Mesothelial cell of epicardium (in vitro differentiated cells): Measurements from ENCODE around the gene LEUTX. TPM values are rescaled to one million over a fixed set of nuclear protein-coding genes. Genes with fewer than 3 reads are reported as not detected.

Source experiments
- DNase-seq, 2 experiments: peaks; one replicate each; pipeline ENCODE4 v3.0.0; 2021; ENCODE audit warnings: low spot score in 2 of 2; ENCODE audit not compliant: unreplicated experiment in 2 of 2
- H3K27ac Mint-ChIP-seq: 2 replicates; pipeline ENCODE4 v1.8.0; 2021; ENCODE audit warnings: mixed read lengths
- H3K27me3 Mint-ChIP-seq: 2 replicates; pipeline ENCODE4 v1.8.0; 2021; ENCODE audit warnings: low read depth, mixed read lengths
- H3K36me3 Mint-ChIP-seq: 2 replicates; pipeline ENCODE4 v1.8.0; 2021; ENCODE audit warnings: mixed read lengths
- H3K4me1 Mint-ChIP-seq: 2 replicates; pipeline ENCODE4 v1.8.0; 2021; ENCODE audit warnings: mixed read lengths
- H3K4me3 Mint-ChIP-seq: 2 replicates; pipeline ENCODE4 v1.8.0; 2021; ENCODE audit warnings: mild to moderate bottlenecking, moderate library complexity, mixed read lengths
- H3K9me3 Mint-ChIP-seq: 2 replicates; pipeline ENCODE4 v1.8.0; 2021; ENCODE audit warnings: mixed read lengths
- CTCF ChIP-seq: fragments of 200-600 bp; sonication (generic); IDR thresholded peaks from one replicate; pipeline ENCODE4 v1.5.0; 2021; ENCODE audit warnings: antibody characterized with exemption; ENCODE audit not compliant: unreplicated experiment
- microRNA-seq: library from miRNA; unstranded; fragments of <30 nt; microRNA quantifications from one replicate; pipeline ENCODE4 v1.2.0, GENCODE V29; 2021; ENCODE audit warnings: inconsistent platforms, mixed read lengths
- total RNA-seq: library from RNA; stranded (reverse); gene quantifications from 3 replicates; pipeline ENCODE4 v1.2.1, GENCODE V29; 2021

Gene LEUTX
- total RNA-seq, 1 donor from 2014 or later = not detected

DNA sequence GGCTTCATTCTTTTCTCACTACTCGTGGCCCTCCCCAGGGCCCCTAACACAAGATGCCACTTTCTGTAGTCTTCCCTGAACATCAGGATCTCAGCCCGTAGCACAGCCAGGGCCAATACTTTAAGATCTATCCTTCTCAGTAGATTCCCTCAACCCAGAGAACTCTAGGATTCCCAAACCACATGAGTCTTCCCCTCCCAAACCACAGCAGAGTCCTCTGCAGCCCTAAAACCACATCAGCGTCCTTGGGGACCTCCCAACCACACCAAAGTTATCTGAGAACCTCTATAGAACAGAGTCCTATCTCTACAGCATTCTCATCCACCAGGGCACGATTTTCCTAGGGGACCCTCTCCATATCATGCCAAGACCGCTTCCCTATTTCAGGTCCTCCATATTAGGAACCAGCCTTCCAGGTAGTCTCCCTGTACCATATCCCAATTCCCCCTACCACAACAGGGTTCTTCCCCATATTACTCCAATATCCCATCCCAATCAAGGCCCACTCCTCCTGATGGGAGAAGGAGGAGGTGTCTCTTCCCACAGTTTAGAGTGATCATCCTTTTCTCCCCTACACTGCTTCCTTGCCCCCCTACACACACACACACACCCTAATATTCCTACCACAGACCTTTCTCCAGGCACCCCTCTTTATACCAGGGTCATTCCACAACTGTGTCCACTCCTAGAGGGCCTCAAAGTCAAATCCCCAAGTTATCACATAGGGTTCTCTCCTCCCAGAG, 53.9 kb downstream of the LEUTX start:
- peaks cover 37% of the 10 kb centered on the region for H3K36me3 Mint-ChIP-seq
- no peak for TF ChIP-seq CTCF
- H3K4me3 Mint-ChIP-seq = peak overlapping the region; percentile 77
- no peaks in the 10 kb centered on the region for H3K9me3 Mint-ChIP-seq
- H3K4me1 Mint-ChIP-seq = peaks cover 18% of the 10 kb centered on the region
- H3K27ac Mint-ChIP-seq = peak overlapping the region; percentile 91
- no peaks in the 10 kb centered on the region for H3K27me3 Mint-ChIP-seq
- no peak for DNase-seq

DNA sequence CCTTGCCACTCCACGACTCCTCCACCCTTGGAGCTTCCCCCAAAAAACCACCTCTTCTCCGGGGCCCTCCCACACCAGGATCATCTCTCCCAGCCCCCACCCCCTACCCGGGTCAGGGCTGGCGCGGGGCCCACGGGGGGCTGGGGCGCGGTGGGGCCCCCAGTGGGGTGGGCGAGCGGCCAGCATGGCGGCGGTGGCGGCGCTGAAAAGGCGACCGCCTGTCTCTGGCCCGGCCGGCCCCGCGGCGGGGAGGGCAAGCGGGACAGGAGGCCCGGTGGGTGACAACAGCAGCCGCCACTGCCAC, 54.5 kb downstream of the LEUTX start:
- H3K27me3 Mint-ChIP-seq = no peaks in the 10 kb centered on the region
- TF ChIP-seq CTCF = no peak
- peaks cover 18% of the 10 kb centered on the region for H3K4me1 Mint-ChIP-seq

DNA sequence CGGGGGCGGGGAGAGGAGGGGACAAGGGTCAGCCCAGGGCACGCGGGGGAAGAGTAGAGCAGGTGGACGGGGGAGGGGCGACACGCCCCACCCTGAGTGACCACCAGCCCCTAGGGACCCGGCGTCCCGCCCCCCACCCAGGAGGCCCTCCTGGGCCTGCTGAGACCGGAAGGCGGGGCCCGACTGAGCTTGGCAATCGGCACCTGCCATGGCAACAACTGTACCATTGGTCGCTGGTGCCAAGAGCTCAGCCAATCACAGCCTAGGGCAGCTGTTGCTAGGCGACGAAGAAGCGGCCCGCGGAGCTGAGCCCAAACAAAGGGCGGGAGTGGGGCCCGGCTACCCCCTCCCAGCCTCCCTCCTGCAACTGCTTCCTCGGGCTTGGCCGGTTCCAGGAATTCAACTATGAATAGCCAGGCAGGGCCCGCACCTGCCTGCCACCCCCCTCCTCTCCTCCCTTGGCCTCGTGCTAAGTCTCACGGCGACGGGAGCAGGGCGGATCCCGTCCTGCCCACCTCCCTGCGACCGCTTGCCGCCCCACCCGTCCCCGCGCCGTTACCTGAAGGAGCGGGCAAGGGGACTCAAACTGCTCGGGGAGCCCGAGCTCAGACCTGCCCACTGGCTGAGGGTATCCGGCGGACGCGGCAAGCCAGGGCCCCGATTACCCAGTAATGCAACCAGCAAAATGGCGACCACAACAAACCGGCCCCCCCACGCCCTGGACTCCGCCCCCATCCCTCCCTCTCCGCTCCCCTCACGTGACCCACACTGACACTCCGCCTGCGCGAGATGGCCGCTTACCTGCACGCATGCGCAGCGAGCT, 55.0 kb downstream of the LEUTX start, which contains the start of gene DYRK1B:
Gene DYRK1B, minus strand, starts transcription at position 699 of the 823 bp plus-strand sequence. CDS start 2,295 bp downstream, outside the sequence.
- Mint-ChIP-seq H3K4me3 (peak within 1 kb of the TSS; percentile 77), H3K9me3 (no peaks in the 10 kb centered on the region), H3K36me3 (peaks cover 35% of the 10 kb centered on the region), H3K4me1 (peaks cover 19% of the 10 kb centered on the region), H3K27ac (peak within 1 kb of the TSS; percentile 93), H3K27me3 (no peaks in the 10 kb centered on the region)
- TF ChIP-seq CTCF = no peak
- peak; percentile 98 to 99 for DNase-seq

More for the DNA sequence above, 54.5 kb downstream of the LEUTX start:
- no peak for DNase-seq
- Mint-ChIP-seq H3K36me3 (peaks cover 40% of the 10 kb centered on the region), H3K4me3 (peak overlapping the region; percentile 77), H3K27ac (peak overlapping the region; percentile 91), H3K9me3 (no peaks in the 10 kb centered on the region)

DNA sequence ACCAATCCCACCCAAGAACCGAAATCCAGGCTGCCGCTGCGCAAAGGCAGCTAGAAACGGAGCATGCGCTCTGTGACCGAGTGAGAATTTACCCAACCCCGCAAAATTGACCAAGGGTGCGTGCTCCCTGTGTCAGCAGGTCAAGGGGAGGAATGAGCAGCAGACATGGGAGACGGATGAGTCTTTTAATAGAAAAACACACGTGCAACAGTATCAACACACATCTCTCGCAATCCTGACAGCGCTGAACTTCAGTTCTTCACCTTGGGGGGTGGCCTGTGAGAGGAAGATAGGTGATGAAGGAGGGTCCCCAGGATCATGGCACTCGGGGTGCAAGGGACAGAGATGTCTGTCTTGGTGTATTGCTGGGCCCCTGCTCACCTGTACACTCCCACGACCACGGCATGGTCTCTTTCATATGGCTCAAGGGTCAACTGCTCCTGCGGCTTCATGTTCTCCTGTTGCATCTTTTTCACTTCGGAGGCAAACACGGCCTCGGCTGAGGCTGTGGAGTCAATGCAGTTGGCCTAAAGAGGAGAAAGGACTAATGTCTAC, 55.7 kb downstream of the LEUTX start:
- Mint-ChIP-seq H3K27me3 (no peaks in the 10 kb centered on the region), H3K27ac (peak overlapping the region; percentile 93), H3K4me1 (peaks cover 20% of the 10 kb centered on the region), H3K9me3 (no peaks in the 10 kb centered on the region), H3K36me3 (peaks cover 30% of the 10 kb centered on the region), H3K4me3 (peak overlapping the region; percentile 77)
- TF ChIP-seq CTCF = no peak
- DNase-seq = no peak

Small RNA genes within 50 kb of the gene (microRNA-seq; reads per million reads assigned to microRNA genes)
- gene MIR6719 = not detected

Other genes starting within 250 kb of the LEUTX start
- gene EID2B, start 246.0 kb upstream of the LEUTX start, total RNA-seq = 2.6 to 4.0 TPM (median 2.8 TPM) in 3 replicates
- 18.8 to 22.6 TPM (median 19.7 TPM) in 3 replicates for gene EID2, start 238.7 kb upstream of the LEUTX start, total RNA-seq
- gene LGALS13, start 176.3 kb upstream of the LEUTX start, total RNA-seq = not detected in 3 replicates
- gene LGALS16, start 122.9 kb upstream of the LEUTX start, total RNA-seq = not detected in 3 replicates
- gene LGALS14, start 74.4 kb upstream of the LEUTX start, total RNA-seq = 0.71 to 0.92 TPM (median 0.72 TPM) in 3 replicates
- not detected in 3 replicates for gene CLC, start 40.8 kb upstream of the LEUTX start, total RNA-seq
- 54.0 to 60.2 TPM (median 54.7 TPM) in 3 replicates for gene DYRK1B, start 55.3 kb downstream of the LEUTX start, total RNA-seq
- gene FBL, start 67.5 kb downstream of the LEUTX start, total RNA-seq = 273 to 278 TPM (median 274 TPM) in 3 replicates
- gene FCGBP, start 155.8 kb downstream of the LEUTX start, total RNA-seq = 1.7 to 2.5 TPM (median 2.3 TPM) in 3 replicates
- gene PSMC4, start 192.3 kb downstream of the LEUTX start, total RNA-seq = 81.3 to 85.8 TPM (median 83.2 TPM) in 3 replicates
- gene ZNF546, start 218.2 kb downstream of the LEUTX start, total RNA-seq = 6.8 to 9.8 TPM (median 8.7 TPM) in 3 replicates